Measurements from ENCODE around the gene MBNL1. TPM values are rescaled to one million over a fixed set of nuclear protein-coding genes. Genes with fewer than 3 reads are reported as not detected.

MBNL1 gene
- total and polyA plus RNA-seq, 2 of the 13 experiments (the other 11 are each of a cell fraction or from before 2014, with no cell fraction given), result 27.1 to 55.4 TPM

GRCh38 chr3:152269056-152269830 is 514 bp downstream of the MBNL1 start (continued):
- TF ChIP-seq ZBTB40 (IDR thresholded peaks at IDR 0.05) (no peak), ZBTB40 (CRISPR knock-in tag; IDR thresholded peaks at IDR 0.05) (peak; percentile 55; the same call in 1 of the 2 replicates), TCF7L2 (IDR thresholded peaks at IDR 0.05; ENCODE audit: low read depth, low read length) (no peak), ZNF687 (CRISPR knock-in tag; IDR thresholded peaks at IDR 0.05) (peak; percentile 85), ZNF792 (CRISPR knock-in tag; IDR thresholded peaks at IDR 0.05) (peak; percentile 4; the same call in 1 of the 2 replicates), UBTF (CRISPR knock-in tag; IDR thresholded peaks at IDR 0.05) (peak; percentile 93), LCORL (IDR thresholded peaks at IDR 0.05) (no peak), LCORL (CRISPR knock-in tag; IDR thresholded peaks at IDR 0.05) (0 out of 2 replicates have a peak, but pooled peaks have one; percentile 36), ZNF17 (CRISPR knock-in tag; IDR thresholded peaks at IDR 0.05) (no peak), ERF (CRISPR knock-in tag; IDR thresholded peaks at IDR 0.05) (0 out of 2 replicates have a peak, but pooled peaks have one; percentile 7)
- TF ChIP-seq, protein P1, sequence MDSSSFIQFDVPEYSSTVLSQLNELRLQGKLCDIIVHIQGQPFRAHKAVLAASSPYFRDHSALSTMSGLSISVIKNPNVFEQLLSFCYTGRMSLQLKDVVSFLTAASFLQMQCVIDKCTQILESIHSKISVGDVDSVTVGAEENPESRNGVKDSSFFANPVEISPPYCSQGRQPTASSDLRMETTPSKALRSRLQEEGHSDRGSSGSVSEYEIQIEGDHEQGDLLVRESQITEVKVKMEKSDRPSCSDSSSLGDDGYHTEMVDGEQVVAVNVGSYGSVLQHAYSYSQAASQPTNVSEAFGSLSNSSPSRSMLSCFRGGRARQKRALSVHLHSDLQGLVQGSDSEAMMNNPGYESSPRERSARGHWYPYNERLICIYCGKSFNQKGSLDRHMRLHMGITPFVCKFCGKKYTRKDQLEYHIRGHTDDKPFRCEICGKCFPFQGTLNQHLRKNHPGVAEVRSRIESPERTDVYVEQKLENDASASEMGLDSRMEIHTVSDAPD (CRISPR knock-in tag; IDR thresholded peaks at IDR 0.05), result 0 out of 2 replicates have a peak, but pooled peaks have one; percentile 10
